HCT116 (cell line): Measurements from ENCODE around the gene VWA5B1. TPM values are rescaled to one million over a fixed set of nuclear protein-coding genes. Genes with fewer than 3 reads are reported as not detected.

Source experiments
- ATAC-seq: fragments of 200-7000 bp; cut with Tn5 transposase; 2 replicates; pipeline ENCODE4 v1.9.1; 2020; ENCODE audit warnings: mild to moderate bottlenecking, moderate library complexity
- BruUV-seq: library from RNA; stranded (reverse); fragments of 400-500 nt; replicated peaks from 2 replicates; lab custom pipeline; 2021; lab: Mats Ljungman, UMichigan
- CTCF ChIA-PET: fragments of 300-600 bp; sonication (Branson Sonifier 250); formaldehyde crosslinking; loops from one replicate; lab custom pipeline; 2021; ENCODE audit warnings: antibody characterized with exemption; lab: Charles Lee
- POLR2A ChIA-PET: fragments of 300-600, 350-600 bp; sonication (Branson Sonifier 250); formaldehyde crosslinking; loops from one replicate; lab custom pipeline; 2021; ENCODE audit warnings: antibody characterized with exemption; lab: Charles Lee
- RAD21 ChIA-PET, 2 experiments: fragments of 300-600 bp; sonication (Branson Sonifier 250); formaldehyde crosslinking; loops; one replicate each; lab custom pipeline; 2023; ENCODE audit warnings: low total read pairs in 2 of 2; ENCODE audit not compliant: uncharacterized antibody in 2 of 2, unreplicated experiment in 2 of 2, low non-redundant PET in 1 of 2; lab: Charles Lee
- DNase-seq: peaks from one replicate; pipeline ENCODE4 v3.0.0-alpha.2; 2010; ENCODE audit warnings: low read depth, low spot score
- H2AFZ ChIP-seq: fragments of 200-600 bp; shearing (Covaris generic), sonication (generic); 2 replicates; pipeline ENCODE4 v1.6.1; 2017; ENCODE audit warnings: low read depth, mixed run types, mixed read lengths, antibody characterized with exemption, low read length; ENCODE audit not compliant: poor library complexity, severe bottlenecking
- H3K27ac ChIP-seq: 2 replicates; pipeline ENCODE4 v1.5.1; 2012; ENCODE audit warnings: low read depth, low read length
- H3K27me3 ChIP-seq: fragments of 200-600 bp; sonication (generic); 2 replicates; pipeline ENCODE4 v1.6.1; 2016; ENCODE audit warnings: mixed run types, low read length, mixed read lengths; ENCODE audit not compliant: insufficient read depth
- H3K36me3 ChIP-seq, 2 experiments: fragments of 200-500 bp in 1 of 2; fragments of 200-600 bp in 1 of 2; sonication (Bioruptor generic) in 1 of 2; sonication (generic) in 1 of 2; 2 replicates each; pipeline versions ENCODE4 v1.5.1 to v1.6.1; 2014 to 2016; ENCODE audit warnings: low read length in 2 of 2, inconsistent platforms in 1 of 2, mixed read lengths in 1 of 2, mixed run types in 1 of 2; ENCODE audit not compliant: insufficient read depth in 2 of 2, control insufficient read depth in 1 of 2
- H3K4me1 ChIP-seq, 2 experiments: fragments of 200-600 bp in 1 of 2; sonication (generic) in 1 of 2; 2 replicates each; pipeline versions ENCODE4 v1.5.1 to v1.6.1; 2012 to 2017; ENCODE audit warnings: low read length in 2 of 2, inconsistent platforms in 1 of 2, mild to moderate bottlenecking in 1 of 2, mixed read lengths in 1 of 2, mixed run types in 1 of 2, moderate library complexity in 1 of 2; ENCODE audit not compliant: insufficient read depth in 2 of 2, control insufficient read depth in 1 of 2
- H3K4me2 ChIP-seq: fragments of 200-600 bp; sonication (generic); 2 replicates; pipeline ENCODE4 v1.6.1; 2017; ENCODE audit warnings: mixed run types, low read length, mixed read lengths
- H3K4me3 ChIP-seq, 2 experiments: fragments of 200-600 bp in 1 of 2; sonication (generic) in 1 of 2; replicated peaks in 1 of 2; 2 replicates each; pipeline ENCODE4 v1.5.1; 2011 to 2016; ENCODE audit warnings: low read length in 2 of 2, control low read depth in 1 of 2, low read depth in 1 of 2, mild to moderate bottlenecking in 1 of 2, mixed read lengths in 1 of 2, mixed run types in 1 of 2
- H3K79me2 ChIP-seq: fragments of 200-600 bp; sonication (generic); 2 replicates; pipeline ENCODE4 v1.6.1; 2017; ENCODE audit warnings: mild to moderate bottlenecking, mixed run types, low read length, moderate library complexity, mixed read lengths; ENCODE audit not compliant: insufficient read depth
- H3K9ac ChIP-seq: fragments of 200-600 bp; sonication (generic); 2 replicates; pipeline ENCODE4 v1.6.1; 2016; ENCODE audit warnings: low read length, mixed read lengths
- H3K9me2 ChIP-seq: fragments of 200-600 bp; sonication (generic), shearing (Covaris generic); 2 replicates; pipeline ENCODE4 v1.6.1; 2017; ENCODE audit warnings: mixed run types, mild to moderate bottlenecking, moderate library complexity; ENCODE audit not compliant: insufficient read depth
- H3K9me3 ChIP-seq, 2 experiments: fragments of 200-500 bp in 1 of 2; fragments of 200-600 bp in 1 of 2; sonication (Bioruptor generic) in 1 of 2; sonication (generic) in 1 of 2; 2 replicates each; pipeline ENCODE4 v1.6.1; 2014 to 2017; ENCODE audit warnings: low read length in 2 of 2, mixed read lengths in 2 of 2, inconsistent platforms in 1 of 2, low read depth in 1 of 2, mild to moderate bottlenecking in 1 of 2, mixed run types in 1 of 2, moderate library complexity in 1 of 2; ENCODE audit not compliant: control insufficient read depth in 1 of 2, insufficient read depth in 1 of 2
- H4K20me1 ChIP-seq: fragments of 200-600 bp; sonication (generic), shearing (Covaris generic); 2 replicates; pipeline ENCODE4 v1.6.1; 2017; ENCODE audit warnings: mixed run types, mild to moderate bottlenecking, moderate library complexity; ENCODE audit not compliant: insufficient read depth
- ATF3 ChIP-seq: IDR thresholded peaks from 2 replicates; pipeline ENCODE4 v1.6.1; 2012
- CBX3 ChIP-seq: IDR thresholded peaks from 2 replicates; pipeline ENCODE4 v1.6.1; 2012; ENCODE audit warnings: low read depth
- CEBPB ChIP-seq: IDR thresholded peaks from 2 replicates; pipeline ENCODE4 v1.6.1; 2012; ENCODE audit warnings: low read depth
- CTCF ChIP-seq, 3 experiments: fragments of 200-600 bp in 1 of 3; sonication (generic) in 1 of 3; IDR thresholded peaks in 2 of 3; conservative IDR thresholded peaks in 1 of 3; 2 replicates each; pipeline ENCODE4 v1.5.1; 2012 to 2017; ENCODE audit warnings: low read depth in 2 of 3, low read length in 2 of 3, antibody characterized with exemption in 1 of 3, borderline replicate concordance in 1 of 3, control low read depth in 1 of 3, mild to moderate bottlenecking in 1 of 3, mixed read lengths in 1 of 3, mixed run types in 1 of 3, moderate library complexity in 1 of 3; ENCODE audit not compliant: insufficient read depth in 1 of 3
- EGR1 ChIP-seq: IDR thresholded peaks from 2 replicates; pipeline ENCODE4 v1.6.1; 2012; ENCODE audit warnings: low read depth
- ELF1 ChIP-seq: IDR thresholded peaks from 2 replicates; pipeline ENCODE4 v1.6.1; 2012; ENCODE audit warnings: low read depth, borderline replicate concordance
- EZH2 ChIP-seq: fragments of 200-600 bp; sonication (generic); IDR thresholded peaks from 2 replicates; pipeline ENCODE4 v1.6.1; 2017; ENCODE audit warnings: antibody characterized with exemption, mixed run types
- EZH2phosphoT487 ChIP-seq: fragments of 200-600 bp; IDR thresholded peaks from 2 replicates; pipeline ENCODE4 v1.6.1; 2018; ENCODE audit warnings: antibody characterized with exemption, borderline replicate concordance
- JUND ChIP-seq: IDR thresholded peaks from 2 replicates; pipeline ENCODE4 v1.6.1; 2012
- POLR2AphosphoS5 ChIP-seq: IDR thresholded peaks from 2 replicates; pipeline ENCODE4 v1.6.1; 2011; ENCODE audit warnings: mild to moderate bottlenecking, low read depth, low read length, moderate library complexity
- RAD21 ChIP-seq: IDR thresholded peaks from 2 replicates; pipeline ENCODE4 v1.6.1; 2012; ENCODE audit warnings: low read depth, mild to moderate bottlenecking
- SIN3A ChIP-seq: IDR thresholded peaks from 2 replicates; pipeline ENCODE4 v1.6.1; 2012; ENCODE audit warnings: low read depth
- SP1 ChIP-seq: IDR thresholded peaks from 2 replicates; pipeline ENCODE4 v1.6.1; 2012; ENCODE audit warnings: low read depth
- SRF ChIP-seq: IDR thresholded peaks from 2 replicates; pipeline ENCODE4 v1.6.1; 2012; ENCODE audit warnings: low read depth
- TCF7L2 ChIP-seq: IDR thresholded peaks from 2 replicates; pipeline ENCODE4 v1.7.0; 2011; ENCODE audit warnings: borderline replicate concordance, inconsistent platforms; ENCODE audit not compliant: insufficient read depth, insufficient read length; ENCODE audit errors: extremely low read depth
- ZFX ChIP-seq: fragments of 450-650 bp; IDR thresholded peaks from 2 replicates; pipeline ENCODE4 v1.6.1; 2017
- intact Hi-C: fragments of 100-400 bp; cut with micrococcal nuclease; formaldehyde crosslinking; loops from 2 replicates; pipeline ENCODE4 v1.10.0; 2022
- total RNA-seq: library from RNA; stranded (reverse); gene quantifications from one replicate; pipeline ENCODE4 v1.2.1, GENCODE V29; 2021; ENCODE audit not compliant: unreplicated experiment
- TF ChIP-seq, protein P1 (sequence below): IDR thresholded peaks from 2 replicates; pipeline ENCODE4 v1.6.1; 2012; ENCODE audit warnings: low read depth
- TF ChIP-seq, protein P2 (sequence below): IDR thresholded peaks from 2 replicates; pipeline ENCODE4 v1.6.1; 2012

The VWA5B1 gene
- total RNA-seq, 1 experiment from 2014 or later: not detected

- TF ChIP-seq, protein P1, sequence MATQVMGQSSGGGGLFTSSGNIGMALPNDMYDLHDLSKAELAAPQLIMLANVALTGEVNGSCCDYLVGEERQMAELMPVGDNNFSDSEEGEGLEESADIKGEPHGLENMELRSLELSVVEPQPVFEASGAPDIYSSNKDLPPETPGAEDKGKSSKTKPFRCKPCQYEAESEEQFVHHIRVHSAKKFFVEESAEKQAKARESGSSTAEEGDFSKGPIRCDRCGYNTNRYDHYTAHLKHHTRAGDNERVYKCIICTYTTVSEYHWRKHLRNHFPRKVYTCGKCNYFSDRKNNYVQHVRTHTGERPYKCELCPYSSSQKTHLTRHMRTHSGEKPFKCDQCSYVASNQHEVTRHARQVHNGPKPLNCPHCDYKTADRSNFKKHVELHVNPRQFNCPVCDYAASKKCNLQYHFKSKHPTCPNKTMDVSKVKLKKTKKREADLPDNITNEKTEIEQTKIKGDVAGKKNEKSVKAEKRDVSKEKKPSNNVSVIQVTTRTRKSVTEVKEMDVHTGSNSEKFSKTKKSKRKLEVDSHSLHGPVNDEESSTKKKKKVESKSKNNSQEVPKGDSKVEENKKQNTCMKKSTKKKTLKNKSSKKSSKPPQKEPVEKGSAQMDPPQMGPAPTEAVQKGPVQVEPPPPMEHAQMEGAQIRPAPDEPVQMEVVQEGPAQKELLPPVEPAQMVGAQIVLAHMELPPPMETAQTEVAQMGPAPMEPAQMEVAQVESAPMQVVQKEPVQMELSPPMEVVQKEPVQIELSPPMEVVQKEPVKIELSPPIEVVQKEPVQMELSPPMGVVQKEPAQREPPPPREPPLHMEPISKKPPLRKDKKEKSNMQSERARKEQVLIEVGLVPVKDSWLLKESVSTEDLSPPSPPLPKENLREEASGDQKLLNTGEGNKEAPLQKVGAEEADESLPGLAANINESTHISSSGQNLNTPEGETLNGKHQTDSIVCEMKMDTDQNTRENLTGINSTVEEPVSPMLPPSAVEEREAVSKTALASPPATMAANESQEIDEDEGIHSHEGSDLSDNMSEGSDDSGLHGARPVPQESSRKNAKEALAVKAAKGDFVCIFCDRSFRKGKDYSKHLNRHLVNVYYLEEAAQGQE: no peak
- TF ChIP-seq TCF7L2 (no peak), SP1 (no peak), SIN3A (no peak), CBX3 (no peak), ZFX (no peak), RAD21 (no peak), EZH2 (no peak)
These were observed 57.7 kb downstream of the VWA5B1 start (continued) for GRCh38 chr1:20348326-20348915.

- Histone ChIP-seq H3K9me2 (no peaks in the 10 kb centered on the region), H2AFZ (no peak overlapping the region), H3K4me3 (no peak overlapping the region), H3K4me1 (no peaks in the 10 kb centered on the region), H3K79me2 (no peaks in the 10 kb centered on the region), H3K27me3 (no peaks in the 10 kb centered on the region), H3K36me3 (no peaks in the 10 kb centered on the region), H3K9me3 (no peaks in the 10 kb centered on the region), H3K27ac (no peak overlapping the region), H3K9ac (no peak overlapping the region), H4K20me1 (no peaks in the 10 kb centered on the region), H3K4me2 (no peak overlapping the region)
- ATAC-seq (no peak), DNase-seq (no peak)
- intact Hi-C loops: no loop called here
- CTCF ChIA-PET: no interaction called here
- POLR2A ChIA-PET: no interaction called here
- RAD21 ChIA-PET: no interaction called here
- BruUV-seq: no TSS peak
- TF ChIP-seq EGR1 (no peak), SIN3A (no peak), RAD21 (no peak), ELF1 (no peak), EZH2phosphoT487 (no peak), CBX3 (no peak), ATF3 (no peak), POLR2AphosphoS5 (no peak), CEBPB (no peak), SRF (no peak), ZFX (no peak), SP1 (no peak), JUND (no peak), CTCF (IDR thresholded peaks at IDR 0.05 in 2 of 3, conservative IDR thresholded peaks at IDR 0.05 in 1 of 3; ENCODE audit: borderline replicate concordance in 1 of 3, insufficient read depth in 1 of 3, low read depth in 2 of 3, low read length in 2 of 3) (no peak), TCF7L2 (no peak), EZH2 (no peak)
- TF ChIP-seq, protein P2, sequence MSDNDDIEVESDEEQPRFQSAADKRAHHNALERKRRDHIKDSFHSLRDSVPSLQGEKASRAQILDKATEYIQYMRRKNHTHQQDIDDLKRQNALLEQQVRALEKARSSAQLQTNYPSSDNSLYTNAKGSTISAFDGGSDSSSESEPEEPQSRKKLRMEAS: no peak
These were observed 58.9 kb downstream of the VWA5B1 start for GRCh38 chr1:20349561-20349960.
